Neutrophil (primary cell): ENCODE measurements around the gene BICRAL.
A peak's percentile ranks its signal among the peaks of the same experiment; 100 is the strongest.

ENCODE experiments used
- H3K27ac ChIP-seq: fragments of 200-600 bp; sonication (generic); 2 replicates; pipeline ENCODE4 v1.5.1; 2016; ENCODE audit warnings: mild to moderate bottlenecking, moderate library complexity
- H3K27me3 ChIP-seq: fragments of 200-600 bp; sonication (generic); 2 replicates; pipeline ENCODE4 v1.6.0; 2016; ENCODE audit warnings: mild to moderate bottlenecking
- H3K36me3 ChIP-seq: fragments of 200-600 bp; sonication (generic); 2 replicates; pipeline ENCODE4 v1.5.1; 2017
- H3K4me1 ChIP-seq, 2 experiments: fragments of 200-600 bp in 1 of 2; sonication (generic) in 1 of 2; 1 replicate in 1 of 2; 2 replicates in 1 of 2; pipeline versions ENCODE4 v1.5.1 to v1.6.1; 2013 to 2016; ENCODE audit warnings: low read depth in 1 of 2, low read length in 1 of 2, mild to moderate bottlenecking in 1 of 2, moderate library complexity in 1 of 2; ENCODE audit not compliant: control insufficient read depth in 1 of 2, insufficient read depth in 1 of 2
- H3K4me3 ChIP-seq, 2 experiments: fragments of 200-600 bp in 1 of 2; sonication (generic) in 1 of 2; 1 replicate in 1 of 2; 2 replicates in 1 of 2; pipeline ENCODE4 v1.5.1; 2013 to 2016; ENCODE audit warnings: low read depth in 1 of 2, low read length in 1 of 2, mild to moderate bottlenecking in 1 of 2, moderate library complexity in 1 of 2
- H3K9me3 ChIP-seq: fragments of 200-600 bp; sonication (generic); 2 replicates; pipeline ENCODE4 v1.5.1; 2016
- TF ChIP-seq, protein P1 (sequence below): fragments of 200-600 bp; sonication (generic); IDR thresholded peaks from 2 replicates; pipeline ENCODE4 v1.5.1; 2016; ENCODE audit warnings: antibody characterized with exemption

The BICRAL gene

DNA sequence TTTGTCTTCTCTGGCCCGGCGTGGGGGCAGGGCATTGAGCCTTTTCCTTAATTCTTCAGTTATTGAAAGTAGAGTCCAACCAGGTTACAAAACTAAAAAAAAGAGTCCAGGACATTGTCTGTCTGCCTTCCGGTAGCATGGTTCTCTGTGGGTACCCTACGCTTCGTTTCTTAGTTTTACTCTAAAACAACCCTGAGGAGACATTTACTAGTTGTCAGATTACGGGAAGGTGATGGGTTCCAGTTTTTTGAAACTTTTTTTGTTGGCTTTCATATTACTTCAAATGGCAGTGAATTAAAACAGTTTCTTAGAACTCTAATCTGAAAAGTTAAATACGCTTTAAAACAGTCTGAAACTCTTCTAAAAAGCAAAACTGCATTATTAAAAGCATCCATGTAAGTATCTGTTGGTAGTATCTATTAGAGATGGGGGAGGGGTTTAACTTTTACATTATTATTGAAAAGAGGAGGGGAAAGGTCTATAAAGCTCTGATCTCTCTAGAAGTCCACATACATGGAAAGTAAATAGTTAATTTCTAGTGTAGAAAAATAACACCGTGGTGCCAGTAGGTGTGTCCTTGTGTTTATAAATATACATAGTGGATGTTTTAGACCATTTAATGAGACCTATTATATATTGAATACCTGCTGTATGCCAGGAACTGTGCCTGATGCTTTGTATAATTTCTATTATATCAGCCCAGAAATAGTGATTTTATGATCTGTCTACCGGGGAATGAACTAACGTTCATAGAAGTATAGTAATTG is 2.2 kb downstream of the BICRAL start:
- Histone ChIP-seq H3K9me3 (no peaks in the 10 kb centered on the region), H3K27me3 (no peaks in the 10 kb centered on the region), H3K4me1 (peaks cover 43 to 53% of the 10 kb centered on the region in 2 experiments), H3K36me3 (peaks cover 9% of the 10 kb centered on the region), H3K27ac (peak overlapping the region; percentile 100), H3K4me3 (peak overlapping the region; percentile 69 to 99)
- TF ChIP-seq, protein P1, sequence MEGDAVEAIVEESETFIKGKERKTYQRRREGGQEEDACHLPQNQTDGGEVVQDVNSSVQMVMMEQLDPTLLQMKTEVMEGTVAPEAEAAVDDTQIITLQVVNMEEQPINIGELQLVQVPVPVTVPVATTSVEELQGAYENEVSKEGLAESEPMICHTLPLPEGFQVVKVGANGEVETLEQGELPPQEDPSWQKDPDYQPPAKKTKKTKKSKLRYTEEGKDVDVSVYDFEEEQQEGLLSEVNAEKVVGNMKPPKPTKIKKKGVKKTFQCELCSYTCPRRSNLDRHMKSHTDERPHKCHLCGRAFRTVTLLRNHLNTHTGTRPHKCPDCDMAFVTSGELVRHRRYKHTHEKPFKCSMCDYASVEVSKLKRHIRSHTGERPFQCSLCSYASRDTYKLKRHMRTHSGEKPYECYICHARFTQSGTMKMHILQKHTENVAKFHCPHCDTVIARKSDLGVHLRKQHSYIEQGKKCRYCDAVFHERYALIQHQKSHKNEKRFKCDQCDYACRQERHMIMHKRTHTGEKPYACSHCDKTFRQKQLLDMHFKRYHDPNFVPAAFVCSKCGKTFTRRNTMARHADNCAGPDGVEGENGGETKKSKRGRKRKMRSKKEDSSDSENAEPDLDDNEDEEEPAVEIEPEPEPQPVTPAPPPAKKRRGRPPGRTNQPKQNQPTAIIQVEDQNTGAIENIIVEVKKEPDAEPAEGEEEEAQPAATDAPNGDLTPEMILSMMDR: no peak

DNA sequence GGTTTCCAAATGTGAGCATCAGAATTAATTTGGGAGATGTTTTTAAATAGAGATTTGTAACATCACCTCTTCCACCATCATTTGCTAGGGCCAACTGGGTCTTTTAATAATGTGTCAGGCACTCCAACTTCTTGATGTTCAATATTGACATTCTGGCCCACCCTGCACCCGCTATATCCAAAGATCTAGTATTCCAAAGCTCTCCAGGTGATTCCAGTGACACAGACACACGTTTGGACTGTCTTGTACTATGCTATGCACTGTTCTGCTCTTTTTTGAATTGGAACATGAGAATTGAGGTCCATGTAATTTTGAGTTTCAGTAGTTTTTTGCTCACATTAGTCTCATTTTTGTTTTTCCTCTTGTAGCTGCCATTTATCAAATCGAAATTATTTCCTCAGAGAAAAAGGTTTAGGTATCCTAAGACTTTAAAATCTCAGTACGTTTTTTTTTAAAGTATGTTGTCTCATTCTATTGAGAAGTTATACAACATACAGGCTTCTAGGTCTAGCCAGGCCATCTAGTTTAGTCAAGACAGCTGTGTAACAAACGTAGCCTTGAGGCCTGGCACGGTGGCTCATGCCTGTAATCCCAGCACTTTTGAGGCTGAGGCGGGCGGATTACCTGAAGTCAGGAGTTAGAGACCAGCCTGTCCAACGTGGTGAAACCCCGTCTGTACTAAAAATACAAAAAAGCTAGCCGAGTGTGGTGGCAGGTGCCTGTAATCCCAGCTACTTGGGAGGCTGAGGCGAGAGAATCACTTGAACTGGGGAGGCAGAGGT is 3.1 kb downstream of the BICRAL start:
- peak overlapping the region; percentile 100 for H3K27ac ChIP-seq
- TF ChIP-seq, protein P1: no peak
- peaks cover 46 to 53% of the 10 kb centered on the region in 2 experiments for H3K4me1 ChIP-seq
- peak overlapping the region; percentile 69 to 99 for H3K4me3 ChIP-seq
- H3K36me3 ChIP-seq: peaks cover 9% of the 10 kb centered on the region
- H3K9me3 ChIP-seq: no peaks in the 10 kb centered on the region
- H3K27me3 ChIP-seq: no peaks in the 10 kb centered on the region

DNA sequence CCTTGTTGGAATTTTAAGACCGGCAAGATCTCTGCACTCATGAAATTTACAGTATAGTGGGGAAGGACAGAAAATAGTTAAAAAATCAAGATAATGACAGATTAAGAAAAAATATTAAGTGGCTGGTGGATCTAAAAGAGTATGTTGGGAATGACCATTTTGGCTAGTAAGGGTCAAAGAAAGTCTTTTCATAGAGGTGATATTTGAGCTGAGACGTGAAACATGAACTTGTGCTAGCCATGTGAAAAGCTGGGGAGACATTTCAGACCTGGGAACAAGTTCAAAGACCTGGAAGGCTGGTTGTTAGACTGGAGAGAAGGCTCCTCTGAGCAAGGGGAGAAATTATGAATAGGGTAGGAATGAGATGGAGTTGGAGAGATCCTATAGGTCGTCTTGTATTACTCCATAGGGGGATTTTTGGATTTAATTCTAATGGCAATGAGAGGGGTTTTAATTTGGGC is 4.7 kb downstream of the BICRAL start:
- TF ChIP-seq, protein P1: no peak
- Histone ChIP-seq H3K27me3 (no peaks in the 10 kb centered on the region), H3K36me3 (peaks cover 16% of the 10 kb centered on the region), H3K4me1 (peaks cover 50 to 51% of the 10 kb centered on the region in 2 experiments), H3K9me3 (no peaks in the 10 kb centered on the region), H3K27ac (peak overlapping the region; percentile 100), H3K4me3 (peak overlapping the region; percentile 69 to 99)

DNA sequence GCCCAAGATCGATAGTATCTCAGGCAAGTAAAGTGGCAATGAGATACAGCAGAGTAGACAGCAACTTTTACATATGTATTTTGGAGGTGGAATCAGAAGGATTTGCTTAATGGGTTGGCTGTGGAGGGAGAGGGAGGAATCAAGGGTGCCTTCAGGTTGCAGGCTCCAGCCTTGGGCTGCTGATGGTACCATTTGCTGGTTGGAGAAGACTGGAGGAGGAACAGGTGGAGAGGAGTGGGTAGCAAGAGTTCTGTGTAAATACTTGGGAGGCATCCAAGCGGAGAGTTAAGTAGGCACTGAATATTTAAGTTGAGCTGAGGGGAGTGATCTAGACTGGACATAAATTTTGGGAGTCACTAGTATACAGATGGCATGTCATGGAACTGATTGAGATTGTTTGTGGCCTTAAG is 5.2 kb downstream of the BICRAL start:
- H3K4me1 ChIP-seq: peaks cover 50 to 51% of the 10 kb centered on the region in 2 experiments
- peaks cover 16% of the 10 kb centered on the region for H3K36me3 ChIP-seq
- H3K4me3 ChIP-seq: peak overlapping the region; percentile 69 to 99
- no peaks in the 10 kb centered on the region for H3K9me3 ChIP-seq
- peak overlapping the region; percentile 100 for H3K27ac ChIP-seq
- TF ChIP-seq, protein P1: no peak
- H3K27me3 ChIP-seq: no peaks in the 10 kb centered on the region

DNA sequence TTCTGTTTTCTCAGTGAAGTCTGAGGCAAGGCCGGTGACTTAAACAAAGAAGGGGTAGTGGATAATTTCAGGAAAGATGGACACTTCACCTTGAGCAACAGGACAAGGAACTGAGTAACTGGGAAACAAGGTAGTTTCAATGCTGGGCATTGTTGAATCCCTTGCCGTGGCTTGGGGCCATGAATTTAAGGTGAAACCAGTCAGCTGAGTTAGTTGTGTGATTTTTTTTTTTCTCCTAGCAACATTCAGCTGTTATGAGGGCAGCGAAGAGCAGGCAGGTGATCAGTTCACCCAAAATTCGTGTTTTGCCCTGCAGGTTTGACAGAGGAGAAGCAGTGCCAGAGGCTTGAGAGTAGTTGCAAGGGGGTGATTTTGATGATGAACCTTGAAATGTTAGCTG is 6.8 kb downstream of the BICRAL start:
- Histone ChIP-seq H3K9me3 (no peaks in the 10 kb centered on the region), H3K4me1 (peaks cover 50 to 51% of the 10 kb centered on the region in 2 experiments), H3K36me3 (peaks cover 16% of the 10 kb centered on the region), H3K27ac (peak overlapping the region; percentile 100), H3K4me3 (no peak overlapping the region), H3K27me3 (no peaks in the 10 kb centered on the region)
- TF ChIP-seq, protein P1: no peak
